Cardiac fibroblast (primary cell): ENCODE measurements around the gene PTCHD1.

Experiments
- DNase-seq, 2 donors: peaks; one replicate each; pipeline versions ENCODE4 v3.0.0 to v3.0.0-alpha.2; 2010; ENCODE audit warnings: low read depth in 2 of 2
- H3K4me3 ChIP-seq, 2 donors: replicated peaks in 1 of 2; 1 replicate in 1 of 2; 2 replicates in 1 of 2; pipeline ENCODE4 v1.5.1; 2011; ENCODE audit warnings: low read depth in 2 of 2, low read length in 2 of 2, mild to moderate bottlenecking in 2 of 2, moderate library complexity in 1 of 2
- CTCF ChIP-seq: IDR thresholded peaks from one replicate; pipeline ENCODE4 v1.5.1; 2011; ENCODE audit warnings: low read depth, mild to moderate bottlenecking, low read length, inconsistent platforms

PTCHD1 gene

GRCh38 chrX:23392195-23392594 is 57.5 kb downstream of the PTCHD1 start:
- DNase-seq, result no peak
- no peak overlapping the region for H3K4me3 ChIP-seq
- no peak for TF ChIP-seq CTCF

- no peak overlapping the region for H3K4me3 ChIP-seq
- peak in 1 of 2 donors; percentile 3 for DNase-seq
- no peak for TF ChIP-seq CTCF
Observed at GRCh38 chrX:23394421-23394820, 59.8 kb downstream of the PTCHD1 start.

GRCh38 chrX:23396263-23396662 is 61.6 kb downstream of the PTCHD1 start:
- no peak overlapping the region for H3K4me3 ChIP-seq
- no peak for DNase-seq
- no peak for TF ChIP-seq CTCF

- no peak for DNase-seq
- no peak for TF ChIP-seq CTCF
Observed at GRCh38 chrX:23398570-23398969, 63.9 kb downstream of the PTCHD1 start.

GRCh38 chrX:23403849-23404248 is 69.2 kb downstream of the PTCHD1 start:
- peak in 1 of 2 donors; percentile 2 for DNase-seq
- H3K4me3 ChIP-seq, result no peak overlapping the region
- TF ChIP-seq CTCF, result peak; percentile 29

More at GRCh38 chrX:23398570-23398969, 63.9 kb downstream of the PTCHD1 start:
- H3K4me3 ChIP-seq, result no peak overlapping the region

- H3K4me3 ChIP-seq, result no peak overlapping the region
- DNase-seq, result no peak
- no peak for TF ChIP-seq CTCF
Observed at GRCh38 chrX:23422912-23423311, 88.3 kb downstream of the PTCHD1 start.

GRCh38 chrX:23434356-23434884 is 99.8 kb downstream of the PTCHD1 start:
- no peak overlapping the region for H3K4me3 ChIP-seq
- peak; percentile 64 to 86 for DNase-seq
- TF ChIP-seq CTCF, result no peak
